Fibroblast of skin of right biceps (primary cell): ENCODE data around the gene ATP6V1B1.

Experiments
- DNase-seq: peaks from one replicate; pipeline ENCODE4 v3.0.0-alpha.2; 2013

Gene ATP6V1B1

DNA sequence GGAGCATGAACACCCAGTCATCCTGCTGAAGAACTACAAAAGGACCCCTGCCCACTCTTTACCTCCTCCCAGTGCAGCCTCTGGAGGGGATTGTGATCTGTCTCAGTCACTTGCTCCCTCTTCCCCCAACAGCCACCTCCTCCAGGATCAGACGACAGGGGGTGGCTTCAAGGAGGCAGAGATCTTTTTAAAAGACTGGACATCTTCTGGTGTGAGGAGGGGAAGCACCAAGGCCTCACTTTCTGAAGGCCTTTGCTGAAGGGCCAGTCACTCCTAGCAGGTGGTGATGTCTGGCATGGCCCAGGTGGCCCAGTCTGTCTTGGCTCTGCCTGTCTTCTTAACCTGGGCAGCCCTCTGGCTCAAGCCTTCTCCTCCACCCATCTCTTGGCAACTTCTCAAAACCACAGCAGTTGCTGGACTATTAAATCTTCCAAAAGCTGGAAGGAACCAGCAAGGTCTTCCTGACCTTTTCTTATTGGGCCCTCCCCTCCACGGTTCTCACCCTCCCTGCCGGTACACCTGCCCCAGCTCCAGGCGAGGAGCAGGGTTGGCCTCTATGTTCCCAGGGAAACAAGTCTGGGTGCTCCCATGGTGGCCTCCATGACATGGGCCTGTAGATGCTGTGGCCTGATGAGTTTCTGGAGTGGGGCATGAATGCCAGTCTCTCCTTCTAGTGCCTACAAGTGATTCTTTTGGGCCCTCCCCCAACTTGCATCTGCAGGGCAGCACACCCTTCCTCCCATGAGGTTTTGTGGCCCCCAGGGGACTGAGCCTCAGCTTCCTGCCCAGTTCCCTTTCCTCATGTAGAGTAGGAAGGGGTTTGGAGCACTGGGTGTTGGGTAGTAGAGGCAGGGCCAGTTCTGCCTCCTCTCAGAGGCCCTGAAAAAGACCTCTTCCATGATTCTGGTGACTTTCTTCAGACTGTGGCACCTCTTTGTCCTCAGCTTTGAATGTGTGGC lies 5.0 kb upstream of the ATP6V1B1 start:
- no peak for DNase-seq

GRCh38 chr2:70931376-70932000 lies 4.2 kb upstream of the ATP6V1B1 start:
- DNase-seq: no peak

GRCh38 chr2:70932631-70933230 lies 3.0 kb upstream of the ATP6V1B1 start:
- no peak for DNase-seq

- DNase-seq: no peak
Measured at GRCh38 chr2:70934981-70935380, 719 bp upstream of the ATP6V1B1 start.

- DNase-seq: no peak
Measured at GRCh38 chr2:70936165-70936978, 672 bp downstream of the ATP6V1B1 start.

DNA sequence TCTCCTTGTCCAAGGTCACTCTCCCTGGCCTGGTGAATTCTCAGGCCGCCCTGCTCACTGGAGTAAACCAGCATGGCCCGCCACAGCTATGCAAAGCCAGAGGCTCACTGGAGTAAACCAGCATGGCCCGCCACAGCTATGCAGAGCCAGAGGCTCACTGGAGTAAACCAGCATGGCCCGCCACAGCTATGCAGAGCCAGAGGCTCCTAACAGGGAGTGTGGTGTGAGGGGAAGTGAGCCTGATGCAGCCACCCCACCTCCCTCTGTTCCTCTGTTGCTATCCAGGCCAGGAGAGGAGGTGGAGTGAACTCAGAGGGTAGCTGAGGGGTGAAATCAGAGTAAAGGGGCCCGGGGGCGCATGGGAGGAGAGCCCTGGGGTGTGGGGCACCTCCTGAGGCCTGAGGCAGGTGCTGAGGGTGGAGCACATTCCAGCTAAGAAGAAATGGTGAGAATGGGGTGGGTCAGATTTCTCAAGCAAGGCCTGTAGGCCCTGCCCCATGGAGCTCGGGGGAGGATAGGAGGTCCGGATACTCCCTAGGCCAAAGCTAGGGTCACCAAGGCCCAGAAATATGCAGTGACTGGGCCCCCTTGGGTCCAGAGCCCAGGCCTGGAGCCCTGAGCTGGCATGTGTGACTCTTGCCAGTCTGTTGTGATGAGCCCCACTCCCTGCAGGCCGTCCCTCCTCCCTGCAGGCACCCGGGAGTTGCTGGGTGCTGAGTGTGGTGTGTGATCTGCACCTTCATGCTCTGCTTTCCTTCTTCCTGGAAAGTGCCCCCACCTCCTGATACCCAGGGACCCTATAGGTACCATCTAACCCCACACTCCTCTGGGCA lies 1.5 kb downstream of the ATP6V1B1 start:
- DNase-seq: no peak

- DNase-seq: no peak
Measured at GRCh38 chr2:70937866-70938585, 2.3 kb downstream of the ATP6V1B1 start.

GRCh38 chr2:70938586-70938950 lies 2.9 kb downstream of the ATP6V1B1 start:
- DNase-seq: no peak

- DNase-seq: no peak
Measured at GRCh38 chr2:70939001-70939838, 3.5 kb downstream of the ATP6V1B1 start.

DNA sequence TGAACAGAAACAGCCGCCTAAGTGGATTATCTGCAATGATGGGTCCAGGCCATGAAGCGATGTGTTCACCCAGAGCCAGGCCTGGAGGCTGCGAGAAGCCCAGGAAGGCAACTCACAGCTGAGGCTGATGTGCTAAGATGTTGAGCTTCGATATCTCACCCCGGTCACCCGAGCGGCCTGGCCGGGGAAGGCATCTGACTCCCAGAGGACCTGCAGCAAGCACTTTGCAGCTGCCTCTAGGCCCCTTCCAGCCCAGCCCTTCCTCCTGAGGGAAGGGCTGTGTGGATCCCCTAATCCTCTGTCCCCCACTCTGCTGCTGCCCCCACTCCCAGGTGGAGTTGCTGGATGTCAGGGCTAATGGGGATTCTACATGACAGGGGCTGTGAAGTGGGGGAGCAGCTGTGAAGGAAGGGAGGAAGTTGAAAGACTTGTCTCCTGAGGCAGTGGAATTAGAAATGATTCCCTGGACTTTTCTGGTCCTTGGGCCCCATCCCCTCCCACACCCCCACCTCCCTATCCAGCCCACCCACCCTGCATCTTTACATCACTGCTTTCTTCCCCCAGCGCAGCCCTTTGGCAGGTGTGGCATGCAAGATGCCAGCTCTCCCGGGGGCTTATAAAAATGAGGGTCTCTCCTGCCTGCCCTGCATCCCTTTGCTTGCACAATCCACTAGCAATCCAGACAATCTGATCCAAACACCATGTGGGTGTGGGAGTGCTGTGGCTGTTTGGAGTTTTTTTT lies 4.3 kb downstream of the ATP6V1B1 start:
- DNase-seq: no peak

DNA sequence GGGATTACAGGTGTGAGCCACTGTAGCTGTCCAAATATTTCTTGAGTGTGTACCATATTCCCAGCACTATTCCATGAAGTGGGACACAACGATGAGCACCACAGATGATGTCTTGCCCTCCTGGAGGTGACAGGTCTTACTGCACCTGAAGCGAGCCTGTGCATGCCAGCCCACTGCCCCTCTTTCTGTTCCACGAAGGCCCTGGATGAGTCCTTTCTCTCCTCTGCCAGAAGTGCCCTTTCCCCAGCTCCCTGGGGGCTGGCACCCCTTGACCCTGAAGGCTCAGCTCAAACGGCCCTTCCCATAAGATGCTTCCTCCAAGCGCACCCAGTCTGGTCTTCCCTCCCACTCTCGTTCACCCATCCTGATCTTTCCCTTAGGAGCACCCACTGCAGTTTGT lies 5.5 kb downstream of the ATP6V1B1 start:
- no peak for DNase-seq

DNA sequence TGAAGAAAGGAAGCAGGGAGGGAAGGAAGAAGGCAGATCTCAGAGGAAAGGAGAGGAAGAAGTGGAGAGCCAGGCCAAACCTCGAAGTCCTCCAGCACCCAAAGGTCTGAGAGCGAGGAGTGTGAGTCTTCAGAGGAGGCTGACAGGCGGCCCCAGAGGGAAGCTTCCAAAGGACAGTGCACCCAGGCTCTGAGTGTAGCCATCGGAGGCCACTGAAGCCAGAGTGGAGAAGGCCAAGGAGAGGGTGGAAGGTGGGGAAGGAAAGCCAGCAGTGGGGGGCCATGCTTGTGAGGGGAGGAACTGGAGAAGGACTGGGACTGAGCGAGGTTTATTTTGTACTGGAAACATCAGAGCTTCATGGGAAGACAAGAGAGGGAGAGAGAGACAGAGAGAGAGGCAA lies 6.0 kb downstream of the ATP6V1B1 start:
- no peak for DNase-seq

DNA sequence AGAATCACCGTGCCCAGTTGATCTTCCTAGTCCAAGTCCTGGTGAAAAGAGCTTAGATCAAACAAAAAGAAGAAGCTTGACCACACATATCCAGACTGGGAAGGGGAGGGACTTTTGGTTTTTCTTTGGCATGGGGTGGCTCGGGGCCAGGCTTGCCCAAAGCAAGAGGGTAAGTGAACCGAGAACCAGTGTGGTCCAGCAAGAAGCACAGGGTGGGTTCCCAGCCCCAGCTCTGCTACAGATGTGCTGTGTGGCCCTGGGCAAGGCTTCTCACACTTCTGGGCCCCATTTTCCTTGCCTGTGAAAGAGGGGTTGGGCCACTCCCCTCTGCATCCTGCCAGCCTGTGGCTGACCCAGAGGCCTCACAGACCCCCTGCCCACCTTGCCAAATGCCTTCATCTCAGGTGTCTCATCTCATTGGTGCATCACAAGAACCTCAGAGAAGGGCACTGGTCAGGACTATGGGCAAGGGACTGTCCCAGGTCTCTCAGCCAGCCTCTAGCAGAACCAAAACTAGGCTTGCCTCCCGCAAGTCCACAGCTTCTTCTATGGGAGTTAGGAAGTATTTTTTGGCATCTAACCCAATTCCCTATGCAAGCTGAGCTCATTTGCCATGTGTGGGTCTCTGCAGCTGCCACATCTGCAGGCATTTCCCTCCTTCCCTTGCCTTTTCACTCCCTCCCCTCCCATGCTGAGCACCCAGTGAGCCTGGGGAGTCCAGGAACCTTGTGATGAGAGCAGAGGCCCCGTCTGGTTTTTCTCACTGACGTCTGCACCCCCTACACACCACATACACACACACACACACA lies 6.9 kb downstream of the ATP6V1B1 start:
- no peak for DNase-seq

DNA sequence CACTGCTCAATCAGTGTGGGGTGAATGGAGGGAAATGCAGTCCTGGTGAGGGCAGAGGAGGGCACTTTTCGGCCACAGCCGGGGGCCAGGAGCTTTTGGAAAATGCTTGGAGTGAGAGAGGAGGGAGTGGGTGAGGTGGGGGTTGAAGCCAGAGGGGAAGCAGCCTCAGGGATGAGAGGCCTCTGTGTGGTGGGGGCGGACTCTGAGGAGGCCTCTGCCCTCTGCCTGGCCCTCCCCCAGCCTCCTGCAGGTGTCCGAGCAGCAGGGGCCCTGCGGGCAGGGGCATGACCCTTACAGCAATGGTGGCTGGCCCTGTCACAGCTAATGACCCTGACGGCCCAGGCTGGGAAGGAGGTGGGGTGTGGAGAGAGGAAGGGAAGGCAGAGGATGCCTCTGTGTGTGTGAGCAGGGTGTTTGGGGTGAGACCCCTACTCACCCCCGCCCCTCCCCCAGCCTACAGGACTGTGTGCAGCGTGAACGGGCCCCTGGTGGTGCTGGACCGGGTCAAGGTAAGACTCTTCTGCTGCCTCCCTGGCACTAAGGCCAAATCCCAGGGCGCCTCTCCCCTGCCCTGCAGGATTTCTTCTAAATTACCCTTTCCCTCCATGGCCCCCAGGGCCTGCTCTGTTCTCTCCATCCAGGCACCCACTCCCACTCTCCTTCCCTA lies 7.6 kb downstream of the ATP6V1B1 start:
- no peak for DNase-seq

DNA sequence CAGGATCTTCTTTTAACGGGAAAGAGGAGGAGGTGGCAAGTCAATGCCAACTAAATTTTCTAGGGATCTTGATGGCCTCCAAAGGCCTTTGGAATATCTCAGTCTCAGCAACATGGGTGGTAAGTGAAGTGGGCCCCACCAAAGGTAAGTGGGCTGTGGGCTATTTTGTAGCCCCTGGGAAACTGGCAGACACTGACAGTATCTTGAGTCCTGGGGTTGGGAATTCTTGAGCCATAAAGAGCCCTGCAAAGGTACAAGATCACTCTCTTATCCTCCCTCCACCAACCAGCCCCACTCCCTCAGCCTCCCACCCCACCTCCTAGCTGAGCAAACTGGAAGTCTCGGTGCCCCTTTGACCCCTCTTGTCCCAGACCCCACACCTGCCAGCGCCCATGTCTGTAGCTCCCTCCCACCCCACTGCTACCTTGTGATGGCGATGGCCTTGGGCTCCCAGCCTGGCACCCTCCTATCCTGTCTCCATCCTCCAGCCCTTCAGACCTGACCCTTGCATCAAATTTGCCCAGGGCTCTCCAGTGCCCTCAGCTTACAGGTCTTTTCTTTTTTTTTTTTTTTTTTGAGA lies 8.5 kb downstream of the ATP6V1B1 start:
- DNase-seq: no peak

DNA sequence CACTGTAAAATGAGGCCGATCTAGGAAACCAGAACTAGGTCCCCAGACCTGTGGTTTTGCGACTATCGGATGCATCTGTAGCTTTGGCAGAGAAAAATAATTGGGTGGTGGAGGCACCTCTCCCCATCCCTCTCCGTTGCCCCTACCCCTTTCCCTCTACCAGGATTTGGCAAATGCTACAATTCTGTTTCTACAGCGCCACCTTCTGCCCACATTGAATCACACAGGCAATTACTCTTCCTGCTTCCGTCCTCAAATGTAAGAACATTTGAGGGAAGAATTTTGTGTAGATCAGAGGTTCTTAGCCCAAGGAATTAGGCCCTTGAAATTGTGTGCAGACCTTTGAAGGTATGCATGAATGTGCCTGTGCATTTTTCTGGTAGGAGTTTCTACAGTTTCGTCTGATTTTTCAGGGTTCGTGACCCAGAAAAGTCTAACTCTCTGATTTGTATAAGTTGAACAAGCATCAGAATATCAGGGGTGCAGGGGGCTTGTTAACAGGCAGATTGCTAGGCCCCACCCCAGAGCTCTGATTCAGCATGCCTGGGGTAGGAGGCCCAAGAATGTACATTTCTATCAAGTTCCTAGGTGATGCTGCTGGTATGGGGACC lies 11.2 kb downstream of the ATP6V1B1 start:
- peak; percentile 49 for DNase-seq

DNA sequence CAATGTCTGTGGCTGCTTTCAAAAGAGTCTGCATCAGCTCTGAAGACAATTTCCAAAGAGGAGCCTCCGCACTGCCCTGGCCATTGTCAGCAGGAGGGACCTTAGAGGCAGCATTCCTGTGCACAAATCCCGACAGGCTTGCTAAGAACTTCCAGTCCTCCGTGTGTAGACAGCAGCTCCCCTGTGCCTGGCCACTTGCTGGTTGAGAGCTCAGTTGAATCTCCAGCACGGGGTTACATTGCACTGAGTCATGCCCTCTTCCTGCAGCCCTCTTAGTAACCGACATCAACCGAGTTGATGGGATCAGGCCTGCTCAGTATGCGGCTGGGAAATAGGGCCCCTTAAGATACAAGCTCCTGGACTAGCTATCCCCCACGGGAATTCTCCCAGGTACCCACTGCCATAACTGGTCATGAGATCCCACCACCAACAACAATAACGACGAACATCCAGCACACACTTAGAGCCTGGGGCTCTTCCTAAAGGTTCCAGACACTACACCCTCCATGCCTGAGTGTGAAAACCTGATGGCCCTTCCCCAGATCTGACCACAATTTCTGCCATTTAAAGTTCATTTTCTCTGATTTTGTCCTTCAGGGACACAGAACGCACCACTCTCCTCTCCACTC lies 12.0 kb downstream of the ATP6V1B1 start:
- DNase-seq: peak; percentile 62
